Right renal pelvis (tissue), 4 donors: ENCODE data around the gene GOLPH3. TPM values are rescaled to one million over a fixed set of nuclear protein-coding genes. Genes with fewer than 3 reads are reported as not detected.
"Not testable (repeated sequence)": the region's sequence is repeated elsewhere in the genome, so short reads cannot be mapped to it uniquely, and the experiment has no call there.

Experiments used
- DNase-seq, 4 donors: peaks; one replicate each; pipeline ENCODE4 v3.0.0-alpha.2; 2013; ENCODE audit warnings: low read depth in 4 of 4, low spot score in 3 of 4, missing footprints in 1 of 4
- polyA plus RNA-seq, 4 donors: library from polyadenylated mRNA; unstranded; fragments of 120-200 nt; gene quantifications; one replicate each; pipeline ENCODE4 v1.2.1, GENCODE V29; 2013; ENCODE audit not compliant: insufficient read length in 4 of 4

The GOLPH3 gene
- polyA plus RNA-seq, 4 donors = 94.9 to 114 (median 107) TPM

- no peak for DNase-seq
Measured at GRCh38 chr5:32138839-32139493, 35.2 kb downstream of the GOLPH3 start.

DNA sequence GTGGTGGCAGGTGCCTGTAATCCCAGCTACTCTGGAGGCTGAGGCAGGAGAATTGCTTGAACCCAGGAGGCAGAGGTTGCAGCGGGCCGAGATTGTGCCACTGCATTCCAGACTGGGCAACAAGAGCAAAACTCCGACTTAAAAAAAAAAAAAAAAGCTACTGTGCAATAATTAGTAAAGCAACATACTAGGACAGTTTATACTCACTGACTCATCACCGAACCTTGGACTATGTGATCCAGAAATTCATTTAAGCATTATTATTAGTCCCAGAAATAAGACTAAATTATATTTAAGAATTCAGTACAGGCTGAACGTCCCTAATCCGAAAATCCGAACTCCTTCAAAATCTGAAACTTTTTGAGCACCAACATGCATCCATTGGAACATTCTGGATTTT, 37.8 kb downstream of the GOLPH3 start:
- no peak for DNase-seq

DNA sequence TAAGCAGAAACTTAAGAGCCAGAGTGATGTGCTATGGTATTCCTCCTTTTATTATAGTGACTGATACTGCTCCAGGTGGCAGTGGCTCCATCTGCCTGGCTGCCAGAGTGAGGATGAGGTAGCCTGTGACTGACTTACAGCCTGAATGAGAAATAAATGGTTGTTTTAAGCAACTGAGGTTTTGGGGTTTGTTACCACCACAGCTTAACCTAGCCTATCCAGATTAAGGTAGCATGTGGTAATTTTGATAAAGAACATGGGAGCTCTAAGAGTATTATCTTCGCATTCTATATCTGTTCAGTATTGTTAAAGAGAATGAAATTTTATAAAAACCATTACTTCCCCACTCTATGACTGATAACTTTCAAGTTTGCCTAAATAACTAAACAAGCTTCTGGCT, 39.0 kb downstream of the GOLPH3 start:
- no peak for DNase-seq

GRCh38 chr5:32132757-32133156, 41.4 kb downstream of the GOLPH3 start:
- DNase-seq = no peak

GRCh38 chr5:32131604-32132003, 42.5 kb downstream of the GOLPH3 start:
- no peak for DNase-seq

GRCh38 chr5:32130865-32131264, 43.3 kb downstream of the GOLPH3 start:
- no peak for DNase-seq

DNA sequence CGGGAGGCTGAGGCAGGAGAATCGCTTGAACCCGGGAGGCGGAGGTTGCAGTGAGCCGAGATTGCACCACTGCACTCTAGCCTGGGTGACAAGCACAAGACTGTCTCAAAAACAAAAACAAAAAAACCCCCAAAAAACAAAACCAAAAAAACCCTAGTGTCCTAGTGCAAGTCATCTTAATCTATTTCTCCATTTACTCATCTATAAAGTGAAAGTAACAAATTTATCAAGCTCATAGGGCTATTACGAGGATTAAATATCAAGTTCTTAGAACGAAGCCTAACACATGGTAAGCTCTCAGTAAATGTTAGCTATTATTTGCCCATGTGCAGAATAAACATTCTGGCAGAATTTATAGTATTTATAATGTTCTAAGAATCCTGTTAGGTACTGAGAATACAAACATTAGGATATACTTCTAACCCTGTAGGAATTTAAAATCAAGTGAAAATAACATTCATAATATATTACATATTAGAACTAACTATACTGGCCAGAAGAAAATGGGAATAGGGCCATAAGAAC, 45.0 kb downstream of the GOLPH3 start:
- DNase-seq = no peak

GRCh38 chr5:32127711-32128110, 46.4 kb downstream of the GOLPH3 start:
- no peak for DNase-seq

DNA sequence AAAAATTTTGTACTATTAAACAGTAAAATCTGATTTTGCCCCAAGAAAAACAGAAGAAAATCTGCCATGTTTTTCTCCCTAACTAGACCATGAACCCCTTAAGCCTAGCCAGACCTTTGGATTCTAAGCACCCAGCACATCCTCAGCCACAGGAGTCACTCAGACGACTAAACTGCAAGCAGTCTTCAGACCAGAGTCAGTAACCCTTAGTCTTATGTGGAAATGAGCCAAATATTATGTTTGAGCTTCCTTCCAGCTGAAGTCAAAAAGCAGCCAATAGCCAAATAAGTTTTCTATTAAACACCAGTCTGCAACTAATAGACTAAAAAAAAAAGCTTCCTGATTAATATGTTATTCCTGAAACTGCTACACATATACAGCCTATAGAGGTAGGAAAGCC, 47.4 kb downstream of the GOLPH3 start:
- DNase-seq = no peak

DNA sequence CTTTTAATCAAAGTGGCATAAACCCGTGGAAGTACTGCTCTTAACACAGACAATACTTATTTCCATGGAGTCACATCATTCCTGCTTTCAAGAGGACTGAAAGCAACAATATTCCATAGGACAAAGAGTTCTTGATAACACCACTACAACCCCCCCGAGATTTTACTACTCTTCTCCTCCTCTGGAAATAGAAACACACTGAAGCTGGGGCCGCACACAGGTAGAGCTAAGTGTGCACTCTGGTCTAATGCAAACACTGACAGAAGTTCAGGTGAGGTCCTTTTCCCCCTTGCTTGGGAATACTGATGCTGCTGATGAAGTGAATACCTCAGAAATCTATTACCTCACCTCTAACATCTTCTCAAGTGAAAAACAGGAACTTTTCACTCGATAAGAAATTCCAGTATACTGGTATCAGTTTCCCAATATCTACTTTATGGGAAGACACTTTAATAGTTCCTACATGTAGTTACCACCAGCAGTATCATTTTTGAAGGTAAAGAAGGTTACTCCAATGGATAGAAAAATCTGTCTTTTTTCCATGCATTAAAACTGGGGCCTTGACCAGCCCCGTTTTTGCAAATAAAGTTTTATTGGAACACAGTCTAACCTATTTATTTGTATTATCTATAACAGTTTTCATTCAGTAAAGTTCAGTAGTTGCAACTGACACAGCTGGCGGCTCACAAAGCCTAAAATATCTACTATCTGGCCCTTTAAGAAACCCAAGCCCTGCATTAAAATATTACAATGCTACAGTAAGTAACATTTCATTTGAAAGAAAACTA, 50.0 kb downstream of the GOLPH3 start:
- DNase-seq = no peak

- no peak for DNase-seq
Measured at GRCh38 chr5:32123058-32123805, 50.9 kb downstream of the GOLPH3 start.

GRCh38 chr5:32118922-32119321, 55.2 kb downstream of the GOLPH3 start:
- not testable (repeated sequence) for DNase-seq

DNA sequence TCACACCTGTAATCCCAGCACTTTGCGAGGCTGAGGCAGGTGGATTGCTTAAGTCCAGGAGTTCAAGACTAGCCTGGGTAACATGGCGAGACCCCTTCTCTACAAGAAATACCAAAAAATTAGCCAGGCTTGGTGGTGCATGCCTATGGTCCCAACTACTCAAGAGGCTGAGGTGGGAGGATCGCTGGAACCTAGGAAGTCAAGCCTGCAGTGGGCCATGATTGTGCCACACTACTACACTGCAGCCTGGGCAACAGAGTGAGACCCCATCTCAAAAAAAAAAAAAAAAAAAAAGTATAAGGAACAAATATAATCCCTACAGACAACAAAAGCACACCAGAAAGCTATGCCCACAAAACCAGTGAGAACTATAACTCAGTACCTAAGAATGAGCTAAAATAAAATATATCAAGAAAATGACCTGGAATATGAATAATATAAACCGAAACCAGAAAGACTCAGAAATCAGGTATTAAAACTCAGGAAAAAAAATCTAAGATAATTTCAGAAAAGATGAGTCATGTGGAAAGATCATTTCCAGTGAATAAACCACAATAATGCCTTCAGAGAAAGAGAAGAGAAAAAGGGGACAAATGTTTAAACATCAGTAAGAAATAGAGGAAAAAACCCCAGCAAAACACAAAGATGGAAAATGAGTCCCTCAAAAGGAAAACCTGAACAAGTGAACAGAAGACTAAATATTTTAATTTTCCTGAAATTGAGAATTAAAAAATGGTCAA, 57.4 kb downstream of the GOLPH3 start:
- DNase-seq = no peak

DNA sequence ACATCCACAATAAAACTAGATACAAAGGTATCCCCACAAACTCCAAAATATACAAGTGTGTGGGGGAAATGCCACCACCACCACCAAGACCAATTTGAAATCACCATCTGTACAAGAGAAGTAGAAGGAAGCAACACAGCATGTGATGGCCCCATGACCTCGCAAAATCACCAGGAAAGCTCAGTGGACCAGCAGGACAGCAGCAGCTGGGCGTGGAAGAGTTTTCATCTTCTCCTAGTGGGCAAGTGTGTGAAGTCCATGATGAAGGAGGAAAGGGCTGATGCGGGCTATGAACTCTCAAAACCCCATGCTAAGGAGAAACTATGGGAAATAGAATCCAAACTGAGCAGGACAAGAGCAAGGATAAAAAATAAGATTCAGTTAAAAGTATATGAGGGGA, 58.1 kb downstream of the GOLPH3 start:
- DNase-seq = no peak

GRCh38 chr5:32110111-32110696, 63.9 kb downstream of the GOLPH3 start:
- DNase-seq = no peak

DNA sequence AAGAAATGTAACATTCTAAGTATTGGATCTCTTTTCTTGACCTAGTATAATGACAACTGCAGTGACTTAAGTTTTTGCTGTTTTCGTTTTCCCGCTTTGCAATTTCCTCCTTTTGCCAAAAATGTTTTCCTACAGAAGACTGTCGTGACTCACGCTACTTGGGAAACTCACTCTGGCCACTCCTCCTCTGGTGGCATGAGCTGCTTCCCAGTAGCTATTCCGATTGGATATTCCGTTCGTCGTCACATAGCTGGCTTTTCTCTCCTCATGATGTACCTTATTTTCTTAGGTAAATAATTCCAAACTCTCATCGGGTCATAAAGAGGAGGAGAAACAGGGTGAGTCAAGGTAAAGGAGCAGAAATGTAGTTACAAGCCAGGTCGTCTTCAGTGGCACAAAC, 64.9 kb downstream of the GOLPH3 start:
- DNase-seq = no peak

DNA sequence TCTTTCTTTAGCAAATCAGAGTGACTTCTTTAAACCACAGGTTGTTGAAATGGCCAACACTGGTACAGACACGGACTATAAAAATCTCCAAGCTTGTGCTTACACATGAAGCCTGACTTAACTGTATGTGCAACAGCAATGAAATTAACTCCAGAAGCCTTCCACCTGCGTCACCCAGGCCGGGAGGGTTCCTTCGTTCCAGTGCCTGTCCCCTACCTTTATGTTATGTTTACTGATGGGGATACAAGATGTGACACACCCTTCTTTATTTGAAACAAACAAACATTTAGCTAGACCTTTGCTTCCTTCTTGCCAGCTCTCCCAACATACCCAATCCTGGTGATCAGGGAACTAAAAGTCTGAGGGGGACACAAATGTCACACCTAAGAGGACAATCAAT, 66.0 kb downstream of the GOLPH3 start:
- no peak for DNase-seq

DNA sequence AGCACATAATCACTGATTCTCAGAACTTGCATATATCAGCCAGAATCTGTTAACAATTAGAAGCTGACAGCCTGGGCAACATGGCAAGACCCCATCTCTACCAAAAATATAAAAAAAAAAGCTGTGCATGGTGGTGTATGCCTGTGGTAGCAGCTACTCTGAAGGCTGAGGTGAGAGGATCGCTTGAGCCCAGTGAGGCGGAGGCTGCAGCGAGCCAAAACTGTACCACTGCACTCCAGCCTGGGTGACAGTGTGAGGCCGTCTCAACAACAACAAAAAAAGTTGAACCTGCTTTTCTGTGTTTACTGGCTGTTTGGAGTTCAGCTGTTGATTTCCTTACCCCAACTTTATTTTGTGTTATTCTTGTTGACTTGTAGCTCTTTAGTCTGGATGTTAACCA, 66.8 kb downstream of the GOLPH3 start:
- no peak for DNase-seq

DNA sequence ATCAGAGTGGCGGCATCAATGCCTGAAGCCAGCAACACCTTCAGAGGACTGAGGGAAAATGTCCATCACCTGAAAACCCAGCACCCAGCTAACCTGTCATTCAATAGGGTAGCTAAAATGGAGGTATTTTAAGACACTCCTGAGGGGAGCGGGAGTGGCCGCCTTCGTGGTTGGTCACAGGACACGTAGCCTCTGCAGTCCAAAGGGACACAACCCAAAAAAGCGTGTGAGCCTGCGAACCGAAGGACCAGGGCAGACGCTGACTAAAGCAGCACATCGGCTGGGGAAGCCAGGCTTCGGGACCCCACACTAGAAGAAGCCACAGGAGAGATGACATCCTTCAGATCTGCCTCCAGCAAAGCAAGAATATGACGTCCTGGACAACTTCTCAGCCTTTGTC, 70.6 kb downstream of the GOLPH3 start:
- no peak for DNase-seq

GRCh38 chr5:32102254-32102986, 71.7 kb downstream of the GOLPH3 start:
- no peak for DNase-seq
